CD4-positive, alpha-beta T cell (primary cell): ENCODE data around the gene CDC45. TPM values are rescaled to one million over a fixed set of nuclear protein-coding genes. Genes with fewer than 3 reads are reported as not detected.

Experiments
- ATAC-seq: fragments of 200-7000 bp; cut with Tn5 transposase; one replicate; pipeline ENCODE4 v1.10.0; 2022; ENCODE audit warnings: mild to moderate bottlenecking; ENCODE audit not compliant: poor library complexity
- CTCF ChIA-PET: fragments of 350-600 bp; sonication (Branson Sonifier 250); formaldehyde crosslinking; loops from one replicate; lab custom pipeline; 2021; ENCODE audit warnings: antibody characterized with exemption, inconsistent platforms; lab: Charles Lee
- POLR2A ChIA-PET: fragments of 350-600 bp; sonication (Branson Sonifier 250); formaldehyde crosslinking; loops from one replicate; lab custom pipeline; 2021; ENCODE audit warnings: antibody characterized with exemption, inconsistent platforms; lab: Charles Lee
- DNase-seq, 14 experiments: peaks; one replicate each; pipeline ENCODE4 v3.0.0-alpha.2; 2013 to 2020; ENCODE audit warnings: mixed read lengths in 2 of 14
- H3K27ac ChIP-seq, 2 donors: one replicate each; pipeline versions ENCODE4 v1.5.1 to v1.7.0; 2013; ENCODE audit warnings: low read length in 2 of 2, low read depth in 1 of 2, mild to moderate bottlenecking in 1 of 2
- H3K27me3 ChIP-seq, 2 experiments: 1 replicate in 1 of 2; 2 replicates in 1 of 2; pipeline versions ENCODE4 v1.6.1 to v1.7.0; 2013; ENCODE audit warnings: low read length in 2 of 2, control low read depth in 1 of 2, mild to moderate bottlenecking in 1 of 2, moderate library complexity in 1 of 2; ENCODE audit not compliant: insufficient read depth in 2 of 2, control insufficient read depth in 1 of 2
- H3K36me3 ChIP-seq: one replicate; pipeline ENCODE4 v1.6.1; 2013; ENCODE audit warnings: low read length, control low read depth; ENCODE audit not compliant: insufficient read depth
- H3K4me1 ChIP-seq: one replicate; pipeline ENCODE4 v1.6.1; 2013; ENCODE audit warnings: low read length, control low read depth; ENCODE audit not compliant: insufficient read depth
- H3K4me3 ChIP-seq: one replicate; pipeline ENCODE4 v1.5.1; 2013; ENCODE audit warnings: mild to moderate bottlenecking, low read length, moderate library complexity
- H3K9me3 ChIP-seq, 2 experiments: 1 replicate in 1 of 2; 2 replicates in 1 of 2; pipeline versions ENCODE4 v1.6.1 to v1.7.0; 2013; ENCODE audit warnings: low read length in 2 of 2, mild to moderate bottlenecking in 2 of 2, control low read depth in 1 of 2, moderate library complexity in 1 of 2; ENCODE audit not compliant: control insufficient read depth in 1 of 2, insufficient read depth in 1 of 2
- H3K27ac Mint-ChIP-seq: one replicate; pipeline ENCODE4 v1.8.0; 2020; ENCODE audit warnings: mixed read lengths
- H3K27me3 Mint-ChIP-seq: one replicate; pipeline ENCODE4 v1.8.0; 2021; ENCODE audit warnings: mixed read lengths
- H3K36me3 Mint-ChIP-seq: one replicate; pipeline ENCODE4 v1.8.0; 2021; ENCODE audit warnings: low read depth, mixed read lengths
- H3K4me1 Mint-ChIP-seq: one replicate; pipeline ENCODE4 v1.8.0; 2021; ENCODE audit warnings: low read depth, mixed read lengths
- H3K4me3 Mint-ChIP-seq: one replicate; pipeline ENCODE4 v1.8.0; 2020; ENCODE audit warnings: mild to moderate bottlenecking, mixed read lengths
- H3K9me3 Mint-ChIP-seq: one replicate; pipeline ENCODE4 v1.8.0; 2020; ENCODE audit warnings: mixed read lengths
- intact Hi-C, 2 experiments: fragments of 100-400 bp; cut with DNase I in 1 of 2; cut with micrococcal nuclease in 1 of 2; formaldehyde crosslinking; loops; one replicate each; pipeline versions ENCODE4 v1.15.1 to v1.9.0; 2023 to 2025; cut with DNase I, micrococcal nuclease
- total RNA-seq, 174 experiments: library from RNA in 2 of 174; stranded (reverse) in 2 of 174; gene quantifications; one replicate each; pipeline ENCODE4 v1.2.3 and lab custom pipeline; 2021 to 2026
- TF ChIP-seq, protein P1 (sequence below): fragments of 200-600 bp; IDR thresholded peaks from one replicate; pipeline ENCODE4 v1.8.0; 2022; ENCODE audit warnings: antibody characterized with exemption, mild to moderate bottlenecking

CDC45 gene
- total RNA-seq, 2 experiments from 2014 or later: 0.75 to 0.82 TPM

DNA sequence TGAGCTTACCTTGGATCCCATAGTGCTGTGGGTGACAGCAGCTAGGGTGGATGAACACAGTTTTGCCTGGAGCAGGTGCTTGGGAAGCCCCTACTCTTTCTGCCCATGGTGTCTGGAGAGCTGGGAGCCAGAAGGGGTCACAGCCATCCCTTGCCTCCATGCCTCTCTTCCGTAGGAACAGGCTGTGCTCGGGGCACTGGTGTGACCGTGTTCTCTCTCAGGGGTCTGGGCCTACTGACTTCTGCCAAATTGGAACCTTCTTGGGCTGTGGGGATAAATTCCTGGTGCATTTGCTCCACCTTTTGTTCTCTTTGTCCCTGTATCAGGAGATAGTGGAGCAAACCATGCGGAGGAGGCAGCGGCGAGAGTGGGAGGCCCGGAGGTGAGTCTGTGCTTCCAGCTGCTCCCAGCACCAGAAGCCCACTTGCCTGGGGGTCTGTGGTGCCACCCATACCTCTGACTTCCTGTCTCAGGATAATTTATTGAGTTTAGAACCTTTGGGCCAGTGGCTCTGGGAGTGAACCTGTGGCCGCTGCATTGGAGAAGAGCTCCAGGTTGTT lies 14.4 kb downstream of the CDC45 start:
- H3K9me3 ChIP-seq: no peaks in the 10 kb centered on the region
- H3K4me1 Mint-ChIP-seq: peaks cover 9% of the 10 kb centered on the region
- ATAC-seq (no peak), DNase-seq (no peak)
- no peak overlapping the region for H3K4me3 Mint-ChIP-seq
- CTCF ChIA-PET: interaction anchor here (1.5 kb wide), 1 partner anchor 136 kb away, joined by 4 read pairs; no protein-coding TSS in a partner anchor
- no peaks in the 10 kb centered on the region for H3K27me3 ChIP-seq
- H3K36me3 Mint-ChIP-seq: no peaks in the 10 kb centered on the region
- no peak overlapping the region for H3K27ac Mint-ChIP-seq
- no peak overlapping the region for H3K4me3 ChIP-seq
- POLR2A ChIA-PET: no interaction called here
- no peaks in the 10 kb centered on the region for H3K36me3 ChIP-seq
- no peaks in the 10 kb centered on the region for H3K9me3 Mint-ChIP-seq
- TF ChIP-seq, protein P1, sequence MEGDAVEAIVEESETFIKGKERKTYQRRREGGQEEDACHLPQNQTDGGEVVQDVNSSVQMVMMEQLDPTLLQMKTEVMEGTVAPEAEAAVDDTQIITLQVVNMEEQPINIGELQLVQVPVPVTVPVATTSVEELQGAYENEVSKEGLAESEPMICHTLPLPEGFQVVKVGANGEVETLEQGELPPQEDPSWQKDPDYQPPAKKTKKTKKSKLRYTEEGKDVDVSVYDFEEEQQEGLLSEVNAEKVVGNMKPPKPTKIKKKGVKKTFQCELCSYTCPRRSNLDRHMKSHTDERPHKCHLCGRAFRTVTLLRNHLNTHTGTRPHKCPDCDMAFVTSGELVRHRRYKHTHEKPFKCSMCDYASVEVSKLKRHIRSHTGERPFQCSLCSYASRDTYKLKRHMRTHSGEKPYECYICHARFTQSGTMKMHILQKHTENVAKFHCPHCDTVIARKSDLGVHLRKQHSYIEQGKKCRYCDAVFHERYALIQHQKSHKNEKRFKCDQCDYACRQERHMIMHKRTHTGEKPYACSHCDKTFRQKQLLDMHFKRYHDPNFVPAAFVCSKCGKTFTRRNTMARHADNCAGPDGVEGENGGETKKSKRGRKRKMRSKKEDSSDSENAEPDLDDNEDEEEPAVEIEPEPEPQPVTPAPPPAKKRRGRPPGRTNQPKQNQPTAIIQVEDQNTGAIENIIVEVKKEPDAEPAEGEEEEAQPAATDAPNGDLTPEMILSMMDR: no peak
- H3K4me1 ChIP-seq: no peaks in the 10 kb centered on the region
- H3K27me3 Mint-ChIP-seq: no peaks in the 10 kb centered on the region
- no peak overlapping the region for H3K27ac ChIP-seq
- intact Hi-C loops: loop anchor here in 1 of 2 experiments (10.0 kb wide), 1 partner anchor 221 kb away; the partner anchor contains the start of gene SEPTIN5

DNA sequence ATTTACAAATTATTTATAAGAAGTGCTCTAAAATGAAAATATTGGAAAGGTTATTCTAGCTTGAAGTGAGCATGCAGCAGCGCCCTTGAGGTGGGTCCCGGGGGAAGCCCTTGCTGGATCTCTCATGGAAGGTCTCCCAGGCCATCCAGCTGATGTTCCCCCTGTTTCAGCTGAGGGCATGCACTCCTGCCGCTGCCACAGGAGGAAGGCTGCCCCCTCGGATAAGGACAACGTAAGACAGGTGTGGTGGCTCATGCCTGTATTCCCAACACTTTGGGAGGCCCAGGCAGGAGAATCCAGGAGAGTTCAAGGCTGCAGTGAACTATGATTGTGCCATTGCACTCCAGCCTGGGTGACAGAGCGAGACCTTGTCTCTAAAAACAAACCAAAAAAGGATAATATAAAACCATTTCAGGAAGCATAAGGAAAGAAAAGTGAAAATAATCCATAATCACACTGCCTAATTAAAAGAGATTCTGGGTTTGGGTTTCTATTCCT lies 15.0 kb downstream of the CDC45 start:
- ChIA-PET POLR2A (no interaction called here), CTCF (no interaction called here)
- Histone ChIP-seq H3K36me3 (no peaks in the 10 kb centered on the region), H3K27ac (no peak overlapping the region), H3K4me3 (no peak overlapping the region), H3K27me3 (no peaks in the 10 kb centered on the region), H3K9me3 (no peaks in the 10 kb centered on the region), H3K4me1 (no peaks in the 10 kb centered on the region)
- Mint-ChIP-seq H3K4me1 (peaks cover 9% of the 10 kb centered on the region), H3K27ac (no peak overlapping the region), H3K9me3 (no peaks in the 10 kb centered on the region), H3K36me3 (no peaks in the 10 kb centered on the region), H3K27me3 (no peaks in the 10 kb centered on the region), H3K4me3 (no peak overlapping the region)
- intact Hi-C loops: loop anchor here (5.0 to 10.0 kb wide), 2 partner anchors 220 to 223 kb away; partner anchors contain the start of gene SEPTIN5 (in 1 of the 2)
- DNase-seq: no peak
- ATAC-seq: no peak
- TF ChIP-seq, protein P1: no peak

DNA sequence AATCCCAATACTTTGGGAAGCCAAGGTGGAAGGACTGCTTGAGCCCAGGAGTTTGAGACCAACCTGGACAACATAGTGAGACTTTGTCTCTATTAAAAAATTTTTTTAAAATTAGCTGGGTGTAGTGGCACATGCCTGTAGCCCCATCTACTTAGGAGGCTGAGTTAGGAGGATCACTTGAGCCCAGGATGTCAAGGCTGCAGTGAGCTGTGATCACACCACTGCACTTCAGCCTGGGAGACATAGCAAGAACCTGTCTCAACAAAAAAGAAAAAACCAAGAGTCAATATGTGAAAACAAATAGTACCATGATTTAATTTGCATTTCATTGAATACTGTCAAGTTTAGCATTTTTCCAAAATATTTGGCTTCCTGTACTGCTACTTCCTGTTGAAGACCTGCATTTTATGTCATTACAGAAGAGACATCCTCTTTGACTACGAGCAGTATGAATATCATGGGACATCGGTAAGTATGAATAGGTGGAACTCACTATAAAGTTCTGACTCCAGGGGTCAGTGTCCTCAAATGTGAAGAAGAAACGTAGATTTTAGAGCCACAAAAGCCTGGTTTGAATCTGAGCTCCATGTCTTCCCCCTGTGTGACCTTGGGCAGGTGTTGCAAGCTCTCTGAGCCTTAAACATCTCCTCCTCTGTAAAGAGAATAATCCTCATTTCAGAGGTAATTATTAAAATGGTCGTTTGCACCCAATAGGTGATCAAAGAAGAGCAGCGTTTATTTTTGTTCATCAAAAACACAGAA lies 16.0 kb downstream of the CDC45 start:
- Mint-ChIP-seq H3K4me3 (no peak overlapping the region), H3K36me3 (no peaks in the 10 kb centered on the region), H3K4me1 (peaks cover 9% of the 10 kb centered on the region), H3K27ac (peak overlapping the region; percentile 47), H3K9me3 (no peaks in the 10 kb centered on the region), H3K27me3 (no peaks in the 10 kb centered on the region)
- no peaks in the 10 kb centered on the region for H3K9me3 ChIP-seq
- POLR2A ChIA-PET: interaction anchor here (1.0 to 1.4 kb wide), 3 partner anchors 16 to 134 kb away, joined by 3 to 10 read pairs (median 3); partner anchors contain the start of gene CDC45
- TF ChIP-seq, protein P1: peak; percentile 39
- ATAC-seq: peak; percentile 70
- H3K4me3 ChIP-seq: no peak overlapping the region
- CTCF ChIA-PET: interaction anchor here (3.9 kb wide), 1 partner anchor 134 kb away, joined by 22 read pairs; no protein-coding TSS in a partner anchor
- DNase-seq: peak in 4 of 14 experiments; percentile 5 to 64 (median 52)
- H3K36me3 ChIP-seq: no peaks in the 10 kb centered on the region
- no peaks in the 10 kb centered on the region for H3K4me1 ChIP-seq
- H3K27me3 ChIP-seq: no peaks in the 10 kb centered on the region
- no peak overlapping the region for H3K27ac ChIP-seq
- intact Hi-C loops: loop anchor here (1.0 to 10.0 kb wide), 3 partner anchors 135 to 222 kb away; partner anchors contain the start of gene SEPTIN5 (in 1 of the 2)
